Liver (tissue), 9 donors: Measurements from ENCODE around the gene CTBP1. TPM values are rescaled to one million over a fixed set of nuclear protein-coding genes. Genes with fewer than 3 reads are reported as not detected.
A peak's percentile ranks its signal among the peaks of the same experiment; 100 is the strongest.

Source experiments
- DNase-seq: peaks from one replicate; pipeline ENCODE4 v3.0.0-alpha.2; 2017; ENCODE audit warnings: low spot score
- H3K27ac ChIP-seq, 2 donors: one replicate each; pipeline ENCODE4 v1.7.0; 2013; ENCODE audit warnings: inconsistent platforms in 2 of 2, low read length in 2 of 2, control low read depth in 1 of 2, low read depth in 1 of 2, mild to moderate bottlenecking in 1 of 2
- H3K27me3 ChIP-seq, 4 donors: one replicate each; pipeline versions ENCODE4 v1.6.1 to v1.7.0; 2013; ENCODE audit warnings: low read length in 3 of 4, inconsistent platforms in 1 of 4, mild to moderate bottlenecking in 1 of 4, moderate library complexity in 1 of 4; ENCODE audit not compliant: control insufficient read depth in 4 of 4, insufficient read depth in 4 of 4
- H3K36me3 ChIP-seq, 4 donors: one replicate each; pipeline versions ENCODE4 v1.6.1 to v1.7.0; 2013; ENCODE audit warnings: low read length in 3 of 4, mild to moderate bottlenecking in 3 of 4, low read depth in 1 of 4, moderate library complexity in 1 of 4; ENCODE audit not compliant: control insufficient read depth in 4 of 4, insufficient read depth in 3 of 4
- H3K4me1 ChIP-seq, 4 donors: one replicate each; pipeline versions ENCODE4 v1.6.1 to v1.7.0; 2013; ENCODE audit warnings: low read length in 3 of 4, mild to moderate bottlenecking in 3 of 4, moderate library complexity in 1 of 4; ENCODE audit not compliant: control insufficient read depth in 4 of 4, insufficient read depth in 4 of 4
- H3K4me3 ChIP-seq, 3 donors: one replicate each; pipeline versions ENCODE4 v1.6.1 to v1.7.0; 2013; ENCODE audit warnings: low read length in 3 of 3, control low read depth in 1 of 3, low read depth in 1 of 3, mild to moderate bottlenecking in 1 of 3
- H3K9ac ChIP-seq, 2 donors: one replicate each; pipeline ENCODE4 v1.7.0; 2013; ENCODE audit warnings: low read length in 2 of 2, mild to moderate bottlenecking in 2 of 2, moderate library complexity in 2 of 2, control low read depth in 1 of 2, low read depth in 1 of 2
- H3K9me3 ChIP-seq, 4 donors: one replicate each; pipeline versions ENCODE4 v1.6.1 to v1.7.0; 2013; ENCODE audit warnings: low read length in 3 of 4; ENCODE audit not compliant: control insufficient read depth in 4 of 4
- FOXA1 ChIP-seq: IDR thresholded peaks from 2 replicates; pipeline ENCODE4 v1.6.1; 2016; ENCODE audit warnings: antibody characterized with exemption
- FOXA2 ChIP-seq: IDR thresholded peaks from 2 replicates; pipeline ENCODE4 v1.6.1; 2016; ENCODE audit warnings: antibody characterized with exemption
- GABPA ChIP-seq, 2 donors: IDR thresholded peaks in 1 of 2; conservative IDR thresholded peaks in 1 of 2; 2 replicates each; pipeline ENCODE4 v1.6.1; 2016; ENCODE audit warnings: antibody characterized with exemption in 2 of 2, mild to moderate bottlenecking in 1 of 2, moderate library complexity in 1 of 2
- HNF4A ChIP-seq, 2 donors: conservative IDR thresholded peaks; 2 replicates each; pipeline ENCODE4 v1.6.1; 2016; ENCODE audit warnings: antibody characterized with exemption in 2 of 2, mild to moderate bottlenecking in 2 of 2
- HNF4G ChIP-seq: IDR thresholded peaks from 2 replicates; pipeline ENCODE4 v1.6.1; 2016; ENCODE audit warnings: antibody characterized with exemption
- RAD21 ChIP-seq, 2 donors: IDR thresholded peaks; 2 replicates each; pipeline ENCODE4 v1.6.1; 2016; ENCODE audit warnings: antibody characterized with exemption in 2 of 2, mild to moderate bottlenecking in 2 of 2
- SP1 ChIP-seq: IDR thresholded peaks from 2 replicates; pipeline ENCODE4 v1.6.1; 2018; ENCODE audit warnings: antibody characterized with exemption, mild to moderate bottlenecking
- WGBS: extraction: QIAGEN DNeasy Blood & Tissue Kit; methylation state at CpG from one replicate; pipeline ENCODE4 v1.1.7; 2013; 5-methylcytosine and 5-hydroxymethylcytosine counted together
- polyA plus RNA-seq, 2 donors: library from polyadenylated mRNA; stranded (reverse) in 1 of 2; unstranded in 1 of 2; fragments of 200-250 nt in 1 of 2; fragments of >200 nt in 1 of 2; fragmentation: Nextera tagmentation in 1 of 2; extraction: Ambion mirVana in 1 of 2; gene quantifications; one replicate each; pipeline versions ENCODE4 v1.2.1 to v1.2.3, GENCODE V29; 2013 to 2015
- total RNA-seq, 2 donors: library from RNA; depleted of rRNA; stranded (reverse); fragments of >200 nt; gene quantifications; one replicate each; pipeline ENCODE4 v1.2.3, GENCODE V29; 2014
- TF ChIP-seq, protein P1 (sequence below): fragments of 150-350 bp; IDR thresholded peaks from 2 replicates; pipeline ENCODE4 v1.5.1; 2017; ENCODE audit warnings: improper control_type of control experiment, low read depth, low read length; ENCODE audit not compliant: missing input control
- TF ChIP-seq, protein P2 (sequence below): IDR thresholded peaks from 2 replicates; pipeline ENCODE4 v1.6.1; 2016; ENCODE audit warnings: antibody characterized with exemption, mild to moderate bottlenecking
- TF ChIP-seq, protein P3 (sequence below): IDR thresholded peaks from 2 replicates; pipeline ENCODE4 v1.6.1; 2016; ENCODE audit warnings: antibody characterized with exemption
- donor health status: healthy.
- donor health status: healthy.
- donor health status: healthy.
- donor health status: healthy.
- donor health status: healthy.

Gene CTBP1
- total and polyA plus RNA-seq, 4 donors = 27.5 to 156 (median 79.5) TPM

DNA sequence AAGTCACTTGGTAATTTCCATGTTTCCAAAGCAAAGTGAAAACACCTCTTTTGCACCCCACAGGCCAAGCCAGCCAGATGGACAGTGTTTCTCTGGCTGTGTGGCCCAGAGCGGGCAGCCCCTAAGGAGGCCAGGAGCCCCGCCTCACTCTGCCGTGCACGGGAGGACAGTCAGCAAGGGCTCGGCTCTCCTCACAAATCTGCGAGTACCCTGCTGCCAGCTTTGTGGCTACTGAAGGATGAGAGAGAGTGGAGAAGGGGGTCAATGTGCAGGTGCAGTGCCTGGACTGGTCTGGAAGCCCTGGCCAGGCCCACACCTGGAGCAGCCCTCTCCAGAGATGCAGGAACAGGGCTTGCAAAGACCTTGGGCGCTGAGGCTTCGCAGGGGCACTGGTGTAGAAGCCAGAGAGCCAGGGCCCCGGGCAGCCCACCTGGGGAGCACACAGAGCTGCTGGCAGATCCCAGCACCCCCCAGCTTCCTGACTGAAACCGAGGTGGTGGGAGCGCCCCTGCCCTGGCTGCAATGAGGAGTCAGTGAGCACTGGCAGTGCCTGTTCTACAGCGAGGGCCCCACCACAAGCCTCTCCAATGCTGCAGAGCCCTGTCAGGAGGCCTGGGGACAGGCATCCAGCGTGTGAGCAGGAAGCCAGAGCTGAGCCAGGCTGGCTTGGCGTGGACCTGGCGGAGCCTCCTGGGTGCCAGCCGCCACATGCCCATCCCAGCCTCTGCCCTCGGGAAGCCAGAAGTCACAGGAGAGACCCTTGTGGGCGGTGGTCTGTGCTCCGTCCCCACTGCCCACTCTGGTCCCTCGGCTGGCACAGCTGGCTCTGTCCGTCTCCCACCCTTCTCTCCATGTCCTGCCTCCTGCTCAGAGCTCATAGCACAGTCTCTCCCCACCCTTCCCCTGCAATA is 80.5 kb downstream of the CTBP1 start:
- Histone ChIP-seq H3K4me3 (no peak overlapping the region), H3K4me1 (peaks cover 8 to 41% (median 17%) of the 10 kb centered on the region in 4 donors)

DNA sequence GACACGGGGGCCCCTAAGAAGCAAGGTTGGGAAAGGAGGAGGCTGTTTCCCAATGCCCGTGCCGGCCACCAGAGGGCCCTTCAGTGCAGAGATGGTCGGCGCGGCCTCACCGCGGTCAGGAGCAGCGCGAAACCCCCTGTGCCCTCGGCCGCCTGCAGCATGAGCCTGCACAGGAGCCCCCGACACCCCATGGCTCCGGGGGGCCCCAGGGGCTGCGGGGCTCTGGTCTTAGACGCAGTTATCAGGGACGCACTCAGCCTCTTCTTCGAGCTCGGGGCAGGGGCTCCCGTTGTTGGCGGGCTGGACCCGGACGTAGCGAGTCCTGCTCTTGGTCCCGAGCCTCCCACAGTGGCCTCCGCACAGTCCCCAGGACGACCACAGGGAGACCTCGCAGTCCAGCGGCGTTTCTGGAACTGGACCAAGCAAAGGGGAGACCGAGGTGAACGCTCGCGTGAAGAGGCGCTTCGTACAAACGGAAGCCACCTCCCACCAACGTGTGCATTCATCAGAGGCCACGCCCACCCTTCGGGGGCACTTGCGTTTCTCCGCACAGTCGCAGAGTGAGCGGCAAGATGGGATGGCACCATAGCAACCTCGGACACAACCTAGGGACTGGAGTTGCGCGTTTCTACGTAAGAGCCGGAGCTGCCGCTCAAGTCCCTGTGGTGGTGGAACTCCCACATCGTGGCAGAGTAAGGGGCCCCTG is 81.5 kb downstream of the CTBP1 start:
- peak overlapping the region; percentile 33 to 34 for H3K9ac ChIP-seq

More for the DNA sequence above, 80.5 kb downstream of the CTBP1 start:
- DNase-seq = no peak
- Histone ChIP-seq H3K9ac (no peak overlapping the region), H3K27ac (no peak overlapping the region), H3K9me3 (no peaks in the 10 kb centered on the region), H3K36me3 (peaks cover 1 to 6% (median 6%) of the 10 kb centered on the region in 4 donors), H3K27me3 (no peaks in the 10 kb centered on the region)
- 89% methylated on average over 21 of the region's 21 CpGs for WGBS
- TF ChIP-seq GABPA (IDR thresholded peaks at IDR 0.05 in 1 of 2, conservative IDR thresholded peaks at IDR 0.05 in 1 of 2) = no peak

DNA sequence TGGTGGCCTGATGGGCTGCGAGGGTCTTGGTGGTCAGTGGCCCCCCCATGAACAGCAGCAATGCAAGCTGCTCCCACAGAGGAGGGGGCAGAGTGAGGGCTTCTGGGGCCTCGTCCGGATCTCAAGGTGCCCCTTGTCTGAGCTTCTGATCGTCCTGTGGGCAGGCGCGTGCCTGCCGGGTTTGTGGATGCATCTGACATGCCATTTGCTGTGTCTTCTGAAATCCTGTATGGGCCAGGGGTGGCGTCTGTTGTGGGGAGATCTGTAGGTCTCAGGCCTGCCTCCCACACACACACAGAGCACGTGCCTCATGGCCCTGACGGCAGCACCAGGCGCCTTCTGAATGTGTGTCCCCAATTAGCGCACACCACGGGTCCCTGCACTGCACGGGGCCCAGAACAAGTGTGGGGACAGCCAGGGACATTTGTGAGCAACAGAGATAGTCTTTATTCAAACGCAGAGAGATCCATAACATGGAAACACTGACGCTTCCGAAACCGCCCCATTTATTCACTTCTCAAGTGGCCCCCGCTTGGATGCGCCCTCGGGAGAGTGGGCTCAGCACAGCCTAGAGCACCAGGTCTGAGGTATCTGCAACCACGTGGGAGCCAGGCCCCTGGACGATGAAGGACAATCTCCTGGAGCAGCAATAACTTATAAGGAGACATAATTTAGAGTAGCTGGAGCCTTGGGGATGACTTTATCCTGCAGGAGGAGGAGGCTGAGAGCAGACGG is 82.3 kb downstream of the CTBP1 start:
- no peak for DNase-seq
- TF ChIP-seq FOXA2 (no peak), RAD21 (IDR thresholded peaks at IDR 0.05) (no peak), FOXA1 (no peak), SP1 (no peak), HNF4G (no peak), GABPA (IDR thresholded peaks at IDR 0.05 in 1 of 2, conservative IDR thresholded peaks at IDR 0.05 in 1 of 2) (no peak)
- TF ChIP-seq, protein P1, sequence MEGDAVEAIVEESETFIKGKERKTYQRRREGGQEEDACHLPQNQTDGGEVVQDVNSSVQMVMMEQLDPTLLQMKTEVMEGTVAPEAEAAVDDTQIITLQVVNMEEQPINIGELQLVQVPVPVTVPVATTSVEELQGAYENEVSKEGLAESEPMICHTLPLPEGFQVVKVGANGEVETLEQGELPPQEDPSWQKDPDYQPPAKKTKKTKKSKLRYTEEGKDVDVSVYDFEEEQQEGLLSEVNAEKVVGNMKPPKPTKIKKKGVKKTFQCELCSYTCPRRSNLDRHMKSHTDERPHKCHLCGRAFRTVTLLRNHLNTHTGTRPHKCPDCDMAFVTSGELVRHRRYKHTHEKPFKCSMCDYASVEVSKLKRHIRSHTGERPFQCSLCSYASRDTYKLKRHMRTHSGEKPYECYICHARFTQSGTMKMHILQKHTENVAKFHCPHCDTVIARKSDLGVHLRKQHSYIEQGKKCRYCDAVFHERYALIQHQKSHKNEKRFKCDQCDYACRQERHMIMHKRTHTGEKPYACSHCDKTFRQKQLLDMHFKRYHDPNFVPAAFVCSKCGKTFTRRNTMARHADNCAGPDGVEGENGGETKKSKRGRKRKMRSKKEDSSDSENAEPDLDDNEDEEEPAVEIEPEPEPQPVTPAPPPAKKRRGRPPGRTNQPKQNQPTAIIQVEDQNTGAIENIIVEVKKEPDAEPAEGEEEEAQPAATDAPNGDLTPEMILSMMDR = no peak
- TF ChIP-seq, protein P2, sequence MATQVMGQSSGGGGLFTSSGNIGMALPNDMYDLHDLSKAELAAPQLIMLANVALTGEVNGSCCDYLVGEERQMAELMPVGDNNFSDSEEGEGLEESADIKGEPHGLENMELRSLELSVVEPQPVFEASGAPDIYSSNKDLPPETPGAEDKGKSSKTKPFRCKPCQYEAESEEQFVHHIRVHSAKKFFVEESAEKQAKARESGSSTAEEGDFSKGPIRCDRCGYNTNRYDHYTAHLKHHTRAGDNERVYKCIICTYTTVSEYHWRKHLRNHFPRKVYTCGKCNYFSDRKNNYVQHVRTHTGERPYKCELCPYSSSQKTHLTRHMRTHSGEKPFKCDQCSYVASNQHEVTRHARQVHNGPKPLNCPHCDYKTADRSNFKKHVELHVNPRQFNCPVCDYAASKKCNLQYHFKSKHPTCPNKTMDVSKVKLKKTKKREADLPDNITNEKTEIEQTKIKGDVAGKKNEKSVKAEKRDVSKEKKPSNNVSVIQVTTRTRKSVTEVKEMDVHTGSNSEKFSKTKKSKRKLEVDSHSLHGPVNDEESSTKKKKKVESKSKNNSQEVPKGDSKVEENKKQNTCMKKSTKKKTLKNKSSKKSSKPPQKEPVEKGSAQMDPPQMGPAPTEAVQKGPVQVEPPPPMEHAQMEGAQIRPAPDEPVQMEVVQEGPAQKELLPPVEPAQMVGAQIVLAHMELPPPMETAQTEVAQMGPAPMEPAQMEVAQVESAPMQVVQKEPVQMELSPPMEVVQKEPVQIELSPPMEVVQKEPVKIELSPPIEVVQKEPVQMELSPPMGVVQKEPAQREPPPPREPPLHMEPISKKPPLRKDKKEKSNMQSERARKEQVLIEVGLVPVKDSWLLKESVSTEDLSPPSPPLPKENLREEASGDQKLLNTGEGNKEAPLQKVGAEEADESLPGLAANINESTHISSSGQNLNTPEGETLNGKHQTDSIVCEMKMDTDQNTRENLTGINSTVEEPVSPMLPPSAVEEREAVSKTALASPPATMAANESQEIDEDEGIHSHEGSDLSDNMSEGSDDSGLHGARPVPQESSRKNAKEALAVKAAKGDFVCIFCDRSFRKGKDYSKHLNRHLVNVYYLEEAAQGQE = no peak
- TF ChIP-seq, protein P3, sequence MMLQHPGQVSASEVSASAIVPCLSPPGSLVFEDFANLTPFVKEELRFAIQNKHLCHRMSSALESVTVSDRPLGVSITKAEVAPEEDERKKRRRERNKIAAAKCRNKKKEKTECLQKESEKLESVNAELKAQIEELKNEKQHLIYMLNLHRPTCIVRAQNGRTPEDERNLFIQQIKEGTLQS = no peak
- Histone ChIP-seq H3K27me3 (no peaks in the 10 kb centered on the region), H3K9me3 (no peaks in the 10 kb centered on the region), H3K9ac (no peak overlapping the region), H3K4me1 (peaks cover 3 to 28% (median 11%) of the 10 kb centered on the region in 4 donors), H3K36me3 (peaks cover 1 to 6% (median 6%) of the 10 kb centered on the region in 4 donors), H3K27ac (peak overlapping the region in 1 of 2 donors; percentile 69), H3K4me3 (no peak overlapping the region)
- 58% methylated on average over 24 of the region's 24 CpGs for WGBS

More for the DNA sequence above, 81.5 kb downstream of the CTBP1 start:
- peak; percentile 71 for DNase-seq
- Histone ChIP-seq H3K27ac (peak overlapping the region; percentile 53 to 69), H3K27me3 (no peaks in the 10 kb centered on the region), H3K4me3 (peak overlapping the region; percentile 59 to 76 (median 61)), H3K9me3 (no peaks in the 10 kb centered on the region), H3K36me3 (peaks cover 1 to 6% (median 6%) of the 10 kb centered on the region in 4 donors), H3K4me1 (peaks cover 3 to 34% (median 11%) of the 10 kb centered on the region in 4 donors)
- TF ChIP-seq, protein P1 = peak; percentile 86
- TF ChIP-seq HNF4A (conservative IDR thresholded peaks at IDR 0.05) (no peak), RAD21 (IDR thresholded peaks at IDR 0.05) (peak; percentile 86 to 87)
- 9% methylated on average over 51 of the region's 51 CpGs for WGBS
